Measurements from ENCODE around the gene FRMD4A.

DNA sequence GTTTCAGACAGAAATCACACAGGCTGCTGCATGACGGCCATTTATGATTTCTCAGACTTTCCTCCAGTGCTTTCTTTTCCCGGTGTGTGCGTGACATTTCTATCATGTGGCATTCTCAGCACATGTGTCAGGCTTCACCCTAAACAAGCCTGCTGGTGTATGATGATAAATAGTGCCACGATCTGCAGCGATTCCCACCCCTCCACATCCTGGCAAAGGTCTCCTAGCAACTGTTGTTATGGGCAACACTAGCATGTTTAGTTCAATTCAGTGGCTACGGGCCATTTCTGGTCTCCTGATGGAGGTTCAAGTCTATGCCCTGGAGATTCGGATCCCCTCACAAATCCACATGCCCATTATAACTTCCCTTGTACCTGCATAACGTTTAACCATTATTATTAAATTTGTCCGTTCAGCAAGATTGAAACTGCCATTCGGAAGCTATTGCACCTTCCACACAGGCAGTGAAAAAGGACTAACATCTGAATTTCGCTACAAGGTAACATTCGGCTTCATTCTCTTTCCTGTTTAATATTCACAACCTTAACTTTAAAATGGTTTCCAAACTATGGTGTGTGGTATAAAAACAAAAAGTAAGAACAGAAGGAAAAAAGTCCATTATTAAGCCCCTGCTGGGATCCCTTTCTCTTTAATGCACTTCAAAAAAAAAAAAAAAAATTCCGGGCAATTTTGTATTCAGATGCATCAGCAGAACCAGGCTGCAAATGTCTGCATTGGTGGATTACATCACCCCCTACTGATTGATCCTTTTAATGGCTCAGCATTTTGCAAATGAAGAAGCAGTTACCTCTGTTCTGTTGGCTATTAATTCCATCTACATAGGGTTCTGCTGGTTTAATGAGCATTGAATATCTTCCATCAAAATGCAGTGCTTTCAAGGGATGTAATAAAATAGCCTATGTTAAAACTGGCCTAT lies 90.2 kb downstream of the FRMD4A start:
- TF ChIP-seq, protein P1, sequence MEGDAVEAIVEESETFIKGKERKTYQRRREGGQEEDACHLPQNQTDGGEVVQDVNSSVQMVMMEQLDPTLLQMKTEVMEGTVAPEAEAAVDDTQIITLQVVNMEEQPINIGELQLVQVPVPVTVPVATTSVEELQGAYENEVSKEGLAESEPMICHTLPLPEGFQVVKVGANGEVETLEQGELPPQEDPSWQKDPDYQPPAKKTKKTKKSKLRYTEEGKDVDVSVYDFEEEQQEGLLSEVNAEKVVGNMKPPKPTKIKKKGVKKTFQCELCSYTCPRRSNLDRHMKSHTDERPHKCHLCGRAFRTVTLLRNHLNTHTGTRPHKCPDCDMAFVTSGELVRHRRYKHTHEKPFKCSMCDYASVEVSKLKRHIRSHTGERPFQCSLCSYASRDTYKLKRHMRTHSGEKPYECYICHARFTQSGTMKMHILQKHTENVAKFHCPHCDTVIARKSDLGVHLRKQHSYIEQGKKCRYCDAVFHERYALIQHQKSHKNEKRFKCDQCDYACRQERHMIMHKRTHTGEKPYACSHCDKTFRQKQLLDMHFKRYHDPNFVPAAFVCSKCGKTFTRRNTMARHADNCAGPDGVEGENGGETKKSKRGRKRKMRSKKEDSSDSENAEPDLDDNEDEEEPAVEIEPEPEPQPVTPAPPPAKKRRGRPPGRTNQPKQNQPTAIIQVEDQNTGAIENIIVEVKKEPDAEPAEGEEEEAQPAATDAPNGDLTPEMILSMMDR (IDR thresholded peaks at IDR 0.05; ENCODE audit: borderline replicate concordance, extremely low read depth, low read length, poor library complexity, severe bottlenecking): no peak
- no peak for TF ChIP-seq EZH2 (IDR thresholded peaks at IDR 0.05; ENCODE audit: borderline replicate concordance, low read depth, low read length, severe bottlenecking)
